HG02840 (cell line): Measurements from ENCODE around the gene ZIK1.

Experiments
- ATAC-seq: cut with Tn5 transposase; IDR thresholded peaks from one replicate; pipeline ENCODE4 v1.9.1; 2021; ENCODE audit warnings: mild to moderate bottlenecking, moderate library complexity, moderate number of reproducible peaks; ENCODE audit not compliant: unreplicated experiment, low FRiP score

ZIK1 gene

DNA sequence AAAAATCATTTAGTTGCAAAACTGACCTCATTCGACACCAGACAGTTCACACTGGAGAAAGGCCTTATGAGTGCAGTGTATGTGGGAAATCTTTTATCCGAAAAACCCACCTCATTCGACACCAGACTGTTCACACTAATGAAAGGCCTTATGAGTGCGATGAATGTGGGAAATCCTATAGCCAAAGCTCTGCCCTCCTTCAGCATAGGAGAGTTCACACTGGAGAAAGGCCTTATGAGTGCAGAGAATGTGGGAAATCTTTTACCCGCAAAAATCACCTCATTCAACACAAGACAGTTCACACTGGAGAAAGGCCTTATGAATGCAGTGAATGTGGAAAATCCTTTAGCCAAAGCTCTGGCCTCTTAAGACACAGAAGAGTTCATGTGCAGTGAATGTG, 23.0 kb downstream of the ZIK1 start:
- no peak for ATAC-seq

DNA sequence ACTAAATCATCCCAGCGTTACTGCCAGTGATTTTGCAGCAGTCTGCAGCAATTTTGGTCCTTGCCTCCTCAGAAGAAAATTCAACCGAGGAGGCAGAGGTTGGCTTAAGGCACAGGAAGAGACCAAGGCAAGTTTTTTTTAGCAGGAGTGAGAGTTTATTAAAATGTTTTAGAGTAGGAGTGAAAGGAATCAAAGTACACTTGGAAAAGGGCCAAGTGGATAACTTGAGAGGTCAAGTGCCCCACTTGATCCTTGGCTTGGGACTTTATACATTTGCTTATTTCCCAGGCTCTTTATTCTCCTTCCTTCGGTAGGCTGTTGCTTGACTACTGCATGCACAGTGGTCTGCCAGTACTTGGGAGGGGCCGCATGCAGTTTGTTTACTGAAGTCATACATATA, 27.2 kb downstream of the ZIK1 start:
- no peak for ATAC-seq

DNA sequence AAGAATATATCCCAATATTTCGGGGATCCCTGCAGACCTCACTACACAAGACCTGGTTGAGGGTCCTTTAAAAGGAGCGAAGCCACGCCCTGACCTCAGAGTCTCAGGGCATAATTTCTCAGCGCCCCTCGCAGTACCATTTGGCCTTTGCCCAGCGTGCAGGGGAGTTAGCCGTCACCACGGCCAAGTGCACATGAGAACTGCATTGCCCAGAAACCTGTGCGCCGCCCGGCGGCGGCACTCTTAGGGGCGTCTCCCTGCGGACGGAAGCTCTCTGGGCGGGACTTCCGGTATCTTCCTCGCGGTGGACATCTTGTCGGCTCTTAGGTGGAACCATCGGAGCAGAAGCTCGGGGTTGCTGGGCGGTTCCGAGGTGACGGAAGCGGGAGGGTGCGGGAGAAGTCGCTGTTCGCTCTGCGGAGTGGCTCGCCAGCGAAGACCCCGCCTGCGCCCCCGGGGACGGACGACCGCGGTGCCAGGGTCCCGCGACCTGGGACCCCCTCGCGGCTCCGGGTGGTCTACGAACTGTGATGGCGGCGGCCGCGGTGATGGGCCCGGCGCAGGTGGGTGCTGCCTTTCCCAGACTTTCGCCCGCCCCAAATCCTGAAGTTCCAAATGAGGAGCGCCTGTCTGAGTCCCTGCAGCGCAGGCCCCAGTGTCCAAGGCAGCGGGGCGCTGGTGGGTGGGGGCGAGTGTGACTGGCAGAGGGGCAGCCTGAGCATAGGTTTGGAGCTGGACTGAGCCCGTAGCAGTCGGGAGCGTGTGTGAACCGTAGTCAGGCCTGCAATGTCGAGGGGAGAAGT, 30.2 kb downstream of the ZIK1 start, which contains the start of gene ZNF134:
TSS of gene ZNF134 (plus strand) at position 302 of the 803 bp plus-strand sequence. CDS start 5,227 bp downstream, outside the sequence.
- ATAC-seq = peak; percentile 93

DNA sequence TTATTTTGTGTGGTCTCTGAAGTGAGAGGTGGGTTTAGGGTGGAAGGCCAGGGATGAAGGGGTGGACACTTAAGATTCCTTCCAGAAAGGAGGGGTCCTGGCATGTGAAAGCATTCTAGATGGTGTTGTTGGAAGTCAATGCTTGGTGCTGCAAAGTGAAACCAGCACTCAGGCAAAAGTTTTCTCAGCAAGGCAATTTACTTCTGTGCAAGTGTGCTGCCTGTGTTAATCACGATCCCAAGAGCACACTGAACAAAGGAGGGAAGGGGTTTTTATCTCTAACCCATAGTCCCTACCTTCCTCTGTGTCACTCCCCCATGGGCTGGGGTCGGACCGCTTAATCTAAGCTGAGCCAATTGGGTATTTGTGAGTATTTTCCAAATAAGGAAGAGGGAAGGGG, 31.4 kb downstream of the ZIK1 start:
- ATAC-seq = no peak

DNA sequence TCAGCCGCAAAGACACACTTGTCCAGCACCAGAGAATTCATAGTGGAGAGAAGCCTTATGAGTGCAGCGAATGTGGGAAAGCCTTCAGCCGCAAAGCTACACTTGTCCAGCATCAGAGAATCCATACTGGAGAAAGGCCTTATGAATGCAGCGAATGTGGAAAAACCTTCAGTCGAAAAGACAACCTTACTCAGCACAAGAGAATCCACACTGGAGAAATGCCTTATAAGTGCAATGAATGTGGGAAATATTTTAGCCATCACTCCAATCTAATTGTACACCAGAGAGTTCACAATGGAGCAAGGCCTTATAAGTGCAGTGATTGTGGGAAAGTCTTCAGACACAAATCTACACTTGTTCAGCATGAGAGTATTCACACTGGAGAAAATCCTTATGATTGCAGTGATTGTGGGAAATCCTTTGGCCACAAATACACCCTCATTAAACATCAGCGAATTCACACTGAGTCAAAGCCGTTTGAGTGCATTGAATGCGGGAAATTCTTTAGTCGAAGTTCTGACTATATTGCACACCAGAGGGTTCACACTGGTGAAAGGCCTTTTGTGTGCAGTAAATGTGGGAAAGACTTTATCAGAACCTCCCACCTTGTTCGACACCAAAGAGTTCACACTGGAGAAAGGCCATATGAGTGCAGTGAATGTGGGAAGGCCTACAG, 36.9 kb downstream of the ZIK1 start:
- no peak for ATAC-seq

DNA sequence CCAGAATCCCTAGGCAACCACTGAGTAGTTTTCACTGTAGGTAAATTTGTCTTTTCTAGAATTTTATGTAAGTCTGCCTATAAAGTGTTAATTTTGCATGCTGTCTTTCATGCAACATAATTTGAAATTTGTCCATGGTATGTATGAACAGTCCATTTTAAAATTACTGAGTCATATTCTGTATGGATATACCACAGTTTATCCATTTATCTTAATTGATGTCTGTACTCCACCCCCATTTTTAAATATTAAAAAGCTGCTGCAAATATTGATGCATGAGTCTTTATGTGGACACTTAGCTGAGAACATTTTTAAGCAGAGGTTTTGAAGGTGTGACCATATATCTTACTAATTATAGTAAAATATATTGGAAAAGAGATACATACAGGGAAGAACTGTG, 39.1 kb downstream of the ZIK1 start:
- no peak for ATAC-seq

DNA sequence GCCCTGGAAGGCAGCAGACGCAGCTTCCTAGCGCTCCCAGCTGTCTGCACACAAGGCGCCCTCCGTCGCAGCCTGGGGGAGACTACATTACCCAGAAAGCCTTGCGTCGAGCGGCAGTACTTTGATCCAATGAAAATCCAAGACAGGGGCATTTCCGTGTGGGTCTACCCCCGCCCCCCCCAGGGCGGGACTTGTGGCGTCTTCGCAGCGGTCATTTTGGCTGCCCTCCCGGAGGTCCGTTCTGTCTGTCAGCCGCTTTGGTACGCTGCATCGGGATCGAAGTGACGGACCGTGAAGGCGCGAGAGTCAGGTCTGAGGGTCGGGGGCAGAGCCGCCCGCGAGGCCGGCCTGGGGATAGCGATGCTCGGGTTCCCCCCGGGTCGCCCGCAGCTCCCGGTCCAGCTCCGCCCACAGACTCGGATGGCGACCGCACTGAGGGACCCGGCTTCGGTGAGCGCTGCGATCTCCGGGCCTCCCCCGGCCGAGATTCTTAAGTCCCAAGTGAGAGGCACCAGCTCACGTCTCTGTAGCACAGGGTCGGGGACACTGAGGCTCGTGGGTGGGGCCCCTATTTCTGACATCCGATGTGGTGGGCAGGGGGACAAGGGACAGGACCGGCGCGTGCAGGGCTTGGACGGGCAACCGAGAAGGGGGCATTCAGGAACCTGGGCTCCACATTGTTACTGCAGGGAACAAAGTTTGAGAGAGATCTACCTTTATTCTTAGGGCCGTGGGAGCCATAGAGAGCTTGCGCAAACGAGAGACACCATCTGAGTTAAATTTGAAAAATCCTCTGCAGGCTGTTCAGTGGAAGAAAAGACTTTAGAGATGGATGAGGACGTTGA, 49.3 kb downstream of the ZIK1 start, which contains the start of gene ZNF211:
TSS of gene ZNF211 (plus strand) at position 182 of the 845 bp plus-strand sequence. CDS start at position 361, 179 bp downstream.
- peak; percentile 93 for ATAC-seq

DNA sequence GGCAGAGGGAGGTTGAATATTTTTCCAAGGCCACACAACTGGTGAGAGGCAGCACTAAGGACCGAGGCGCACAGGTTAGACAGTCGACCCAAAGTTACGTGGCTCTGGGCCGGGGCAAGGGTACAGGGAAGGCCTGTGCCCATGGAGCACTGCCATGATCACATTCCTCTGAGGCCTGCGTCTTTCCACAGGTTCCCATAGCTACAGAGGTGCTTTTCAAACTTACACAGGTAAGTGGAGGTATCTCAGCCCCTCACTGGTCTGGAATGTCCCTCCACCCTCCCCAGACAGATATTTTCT, 49.8 kb downstream of the ZIK1 start:
- ATAC-seq = no peak

DNA sequence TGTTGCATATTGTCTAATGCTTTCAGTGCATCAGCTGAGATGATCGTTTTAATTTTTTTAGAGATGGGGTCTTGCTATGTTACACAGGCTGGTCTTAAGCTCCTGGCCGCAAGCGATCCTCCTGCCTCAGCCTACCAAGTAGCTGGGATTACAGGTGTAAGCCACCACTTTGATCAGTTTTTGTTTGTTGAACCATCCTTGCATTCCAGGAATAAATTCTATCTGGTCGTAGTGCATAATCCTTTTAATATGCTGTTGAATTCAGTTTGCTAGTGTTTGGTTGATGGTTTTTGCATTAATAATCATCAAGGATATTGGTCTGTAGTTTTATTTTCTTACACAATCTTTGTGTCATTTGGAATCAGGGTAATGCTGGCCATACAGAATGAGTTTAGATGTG, 53.4 kb downstream of the ZIK1 start:
- no peak for ATAC-seq

DNA sequence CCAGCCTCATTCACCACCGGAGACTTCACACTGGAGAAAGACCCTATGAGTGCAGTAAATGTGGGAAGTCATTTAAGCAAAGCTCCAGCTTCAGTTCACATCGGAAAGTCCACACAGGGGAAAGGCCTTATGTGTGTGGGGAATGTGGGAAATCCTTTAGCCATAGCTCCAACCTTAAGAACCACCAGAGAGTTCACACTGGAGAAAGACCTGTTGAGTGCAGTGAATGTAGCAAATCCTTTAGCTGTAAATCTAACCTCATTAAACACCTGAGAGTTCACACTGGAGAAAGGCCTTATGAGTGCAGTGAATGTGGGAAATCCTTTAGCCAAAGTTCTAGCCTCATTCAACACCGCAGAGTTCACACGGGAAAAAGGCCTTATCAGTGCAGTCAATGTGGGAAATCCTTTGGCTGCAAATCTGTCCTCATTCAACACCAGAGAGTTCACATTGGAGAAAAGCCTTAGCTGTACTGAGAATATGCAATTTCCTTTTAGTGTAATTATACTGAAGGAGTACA, 57.8 kb downstream of the ZIK1 start:
- no peak for ATAC-seq

DNA sequence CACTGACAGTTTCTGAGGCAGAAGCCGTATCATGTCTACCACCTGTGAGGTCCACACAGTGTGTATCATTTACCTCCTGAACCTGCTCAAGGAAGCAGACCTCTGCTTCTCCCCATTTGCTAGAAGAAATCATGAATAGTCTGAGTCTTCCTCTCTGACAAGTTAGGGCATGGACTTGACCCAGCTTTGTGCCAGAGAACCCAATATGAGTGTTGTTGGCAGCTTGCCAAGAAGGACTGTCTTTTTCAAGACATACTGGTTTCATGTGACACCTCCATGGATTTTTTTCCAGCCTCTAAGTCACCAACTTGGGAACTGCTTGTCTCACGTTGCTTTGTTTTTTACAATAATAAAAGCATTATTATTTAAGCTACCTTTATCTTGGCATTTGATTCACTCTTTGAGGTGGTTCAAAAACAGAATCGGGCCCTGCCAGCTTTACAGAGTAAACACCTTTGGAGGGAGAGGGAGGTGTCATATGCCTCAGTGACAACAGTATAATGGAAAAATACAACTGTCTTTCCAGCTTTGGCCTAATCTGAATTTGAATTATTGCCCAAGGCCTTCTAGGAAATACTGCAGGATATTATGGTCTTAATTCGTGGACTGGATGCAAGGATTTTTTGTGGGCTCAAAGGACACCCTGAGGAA, 58.6 kb downstream of the ZIK1 start:
- no peak for ATAC-seq
